Astrocyte of the spinal cord (primary cell): Measurements from ENCODE around the gene SYNGR1.

Experiments
- DNase-seq: peaks from one replicate; pipeline ENCODE4 v3.0.0; 2011; ENCODE audit warnings: low read depth, low spot score
- H3K4me3 ChIP-seq: 2 replicates; pipeline ENCODE4 v1.5.1; 2011; ENCODE audit warnings: low read depth, mild to moderate bottlenecking, low read length, moderate library complexity
- in situ Hi-C: cut with HindIII; loops from 2 replicates; pipeline ENCODE4 v1.10.0; 2017; ENCODE audit warnings: low sequenced_read_pairs
- TF ChIP-seq, protein P1 (sequence below): IDR thresholded peaks from 2 replicates; pipeline ENCODE4 v1.5.1; 2012; ENCODE audit warnings: low read depth, mild to moderate bottlenecking, low read length, inconsistent platforms

Gene SYNGR1

GRCh38 chr22:39374191-39374590, 24.4 kb downstream of the SYNGR1 start:
- no peak for DNase-seq
- TF ChIP-seq, protein P1, sequence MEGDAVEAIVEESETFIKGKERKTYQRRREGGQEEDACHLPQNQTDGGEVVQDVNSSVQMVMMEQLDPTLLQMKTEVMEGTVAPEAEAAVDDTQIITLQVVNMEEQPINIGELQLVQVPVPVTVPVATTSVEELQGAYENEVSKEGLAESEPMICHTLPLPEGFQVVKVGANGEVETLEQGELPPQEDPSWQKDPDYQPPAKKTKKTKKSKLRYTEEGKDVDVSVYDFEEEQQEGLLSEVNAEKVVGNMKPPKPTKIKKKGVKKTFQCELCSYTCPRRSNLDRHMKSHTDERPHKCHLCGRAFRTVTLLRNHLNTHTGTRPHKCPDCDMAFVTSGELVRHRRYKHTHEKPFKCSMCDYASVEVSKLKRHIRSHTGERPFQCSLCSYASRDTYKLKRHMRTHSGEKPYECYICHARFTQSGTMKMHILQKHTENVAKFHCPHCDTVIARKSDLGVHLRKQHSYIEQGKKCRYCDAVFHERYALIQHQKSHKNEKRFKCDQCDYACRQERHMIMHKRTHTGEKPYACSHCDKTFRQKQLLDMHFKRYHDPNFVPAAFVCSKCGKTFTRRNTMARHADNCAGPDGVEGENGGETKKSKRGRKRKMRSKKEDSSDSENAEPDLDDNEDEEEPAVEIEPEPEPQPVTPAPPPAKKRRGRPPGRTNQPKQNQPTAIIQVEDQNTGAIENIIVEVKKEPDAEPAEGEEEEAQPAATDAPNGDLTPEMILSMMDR: no peak
- no peak overlapping the region for H3K4me3 ChIP-seq
- in situ Hi-C loops: no loop called here

DNA sequence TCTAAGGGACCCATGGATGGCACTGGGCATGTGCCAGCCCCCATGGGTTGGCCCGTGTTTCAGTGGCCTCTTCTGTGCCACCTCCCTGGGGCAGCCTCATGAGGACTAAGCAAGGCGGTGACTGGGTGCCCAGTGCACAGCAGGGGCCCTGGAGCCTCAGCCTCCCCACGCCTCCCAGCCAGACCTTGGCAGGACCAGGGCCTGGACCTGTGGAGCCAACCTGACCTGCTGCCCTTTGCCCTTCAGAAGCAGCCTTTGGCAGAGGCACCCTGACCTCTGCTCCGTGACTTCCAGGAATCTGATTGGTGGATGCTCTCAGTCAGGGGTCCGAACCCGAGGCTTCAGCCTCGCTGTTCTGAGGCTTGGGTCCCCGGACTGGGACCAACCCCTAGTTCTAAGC, 25.0 kb downstream of the SYNGR1 start:
- DNase-seq: no peak
- no peak overlapping the region for H3K4me3 ChIP-seq
- in situ Hi-C loops: no loop called here
- TF ChIP-seq, protein P1: no peak

- no peak for DNase-seq
- TF ChIP-seq, protein P1: no peak
- in situ Hi-C loops: no loop called here
- H3K4me3 ChIP-seq: no peak overlapping the region
Measured at GRCh38 chr22:39375646-39376045, 25.9 kb downstream of the SYNGR1 start.

- in situ Hi-C loops: no loop called here
- TF ChIP-seq, protein P1: no peak
- H3K4me3 ChIP-seq: no peak overlapping the region
- no peak for DNase-seq
Measured at GRCh38 chr22:39379756-39380730, 30.3 kb downstream of the SYNGR1 start.

DNA sequence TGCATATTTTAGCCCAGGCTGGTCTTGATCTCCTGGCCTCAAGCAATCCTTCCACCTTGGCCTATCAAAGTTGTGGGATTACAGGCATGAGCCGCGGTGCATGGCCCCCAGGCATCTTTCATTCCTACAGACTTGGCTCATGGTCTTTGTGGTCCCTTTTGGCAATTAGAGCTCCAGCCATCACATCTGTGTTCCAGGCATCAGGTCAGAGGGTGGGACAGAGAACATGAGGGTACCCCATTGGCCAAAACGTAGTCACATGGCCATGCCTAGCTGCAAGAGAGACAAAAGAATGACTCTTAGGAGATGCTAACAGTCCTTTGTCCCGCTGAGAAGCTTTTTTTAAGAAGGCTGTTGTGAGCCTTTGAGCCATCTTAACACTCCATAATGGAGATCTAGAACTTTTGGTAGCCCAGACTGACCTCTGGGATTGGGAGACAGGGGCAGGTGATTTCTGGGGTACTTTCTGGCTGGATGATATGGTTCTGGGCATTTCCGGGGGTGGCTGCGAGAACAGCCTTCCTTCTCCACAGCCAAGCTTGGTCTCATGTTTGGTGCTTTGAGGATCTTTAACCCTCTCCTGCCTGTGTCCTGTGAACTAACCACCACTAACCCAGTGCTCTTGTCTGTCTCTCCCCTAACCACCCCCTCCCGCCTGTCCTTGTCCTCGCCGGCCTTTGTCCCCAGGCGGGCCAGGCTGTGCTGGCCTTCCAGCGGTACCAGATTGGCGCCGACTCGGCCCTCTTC, 31.4 kb downstream of the SYNGR1 start:
- in situ Hi-C loops: no loop called here
- TF ChIP-seq, protein P1: no peak
- no peak for DNase-seq
- no peak overlapping the region for H3K4me3 ChIP-seq

- in situ Hi-C loops: no loop called here
- DNase-seq: no peak
- H3K4me3 ChIP-seq: no peak overlapping the region
- TF ChIP-seq, protein P1: no peak
Measured at GRCh38 chr22:39381930-39382329, 32.1 kb downstream of the SYNGR1 start.
